HCT116 (cell line): Measurements from ENCODE around the gene MTSS2. TPM values are rescaled to one million over a fixed set of nuclear protein-coding genes. Genes with fewer than 3 reads are reported as not detected.

ENCODE experiments used
- ATAC-seq: fragments of 200-7000 bp; cut with Tn5 transposase; 2 replicates; pipeline ENCODE4 v1.9.1; 2020; ENCODE audit warnings: mild to moderate bottlenecking, moderate library complexity
- BruUV-seq: library from RNA; stranded (reverse); fragments of 400-500 nt; replicated peaks from 2 replicates; lab custom pipeline; 2021; lab: Mats Ljungman, UMichigan
- CTCF ChIA-PET: fragments of 300-600 bp; sonication (Branson Sonifier 250); formaldehyde crosslinking; loops from one replicate; lab custom pipeline; 2021; ENCODE audit warnings: antibody characterized with exemption; lab: Charles Lee
- POLR2A ChIA-PET: fragments of 300-600, 350-600 bp; sonication (Branson Sonifier 250); formaldehyde crosslinking; loops from one replicate; lab custom pipeline; 2021; ENCODE audit warnings: antibody characterized with exemption; lab: Charles Lee
- RAD21 ChIA-PET, 2 experiments: fragments of 300-600 bp; sonication (Branson Sonifier 250); formaldehyde crosslinking; loops; one replicate each; lab custom pipeline; 2023; ENCODE audit warnings: low total read pairs in 2 of 2; ENCODE audit not compliant: uncharacterized antibody in 2 of 2, unreplicated experiment in 2 of 2, low non-redundant PET in 1 of 2; lab: Charles Lee
- DNase-seq: peaks from one replicate; pipeline ENCODE4 v3.0.0-alpha.2; 2010; ENCODE audit warnings: low read depth, low spot score
- H2AFZ ChIP-seq: fragments of 200-600 bp; shearing (Covaris generic), sonication (generic); 2 replicates; pipeline ENCODE4 v1.6.1; 2017; ENCODE audit warnings: low read depth, mixed run types, mixed read lengths, antibody characterized with exemption, low read length; ENCODE audit not compliant: poor library complexity, severe bottlenecking
- H3K27ac ChIP-seq: 2 replicates; pipeline ENCODE4 v1.5.1; 2012; ENCODE audit warnings: low read depth, low read length
- H3K27me3 ChIP-seq: fragments of 200-600 bp; sonication (generic); 2 replicates; pipeline ENCODE4 v1.6.1; 2016; ENCODE audit warnings: mixed run types, low read length, mixed read lengths; ENCODE audit not compliant: insufficient read depth
- H3K36me3 ChIP-seq, 2 experiments: fragments of 200-500 bp in 1 of 2; fragments of 200-600 bp in 1 of 2; sonication (Bioruptor generic) in 1 of 2; sonication (generic) in 1 of 2; 2 replicates each; pipeline versions ENCODE4 v1.5.1 to v1.6.1; 2014 to 2016; ENCODE audit warnings: low read length in 2 of 2, inconsistent platforms in 1 of 2, mixed read lengths in 1 of 2, mixed run types in 1 of 2; ENCODE audit not compliant: insufficient read depth in 2 of 2, control insufficient read depth in 1 of 2
- H3K4me1 ChIP-seq, 2 experiments: fragments of 200-600 bp in 1 of 2; sonication (generic) in 1 of 2; 2 replicates each; pipeline versions ENCODE4 v1.5.1 to v1.6.1; 2012 to 2017; ENCODE audit warnings: low read length in 2 of 2, inconsistent platforms in 1 of 2, mild to moderate bottlenecking in 1 of 2, mixed read lengths in 1 of 2, mixed run types in 1 of 2, moderate library complexity in 1 of 2; ENCODE audit not compliant: insufficient read depth in 2 of 2, control insufficient read depth in 1 of 2
- H3K4me2 ChIP-seq: fragments of 200-600 bp; sonication (generic); 2 replicates; pipeline ENCODE4 v1.6.1; 2017; ENCODE audit warnings: mixed run types, low read length, mixed read lengths
- H3K4me3 ChIP-seq, 2 experiments: fragments of 200-600 bp in 1 of 2; sonication (generic) in 1 of 2; replicated peaks in 1 of 2; 2 replicates each; pipeline ENCODE4 v1.5.1; 2011 to 2016; ENCODE audit warnings: low read length in 2 of 2, control low read depth in 1 of 2, low read depth in 1 of 2, mild to moderate bottlenecking in 1 of 2, mixed read lengths in 1 of 2, mixed run types in 1 of 2
- H3K79me2 ChIP-seq: fragments of 200-600 bp; sonication (generic); 2 replicates; pipeline ENCODE4 v1.6.1; 2017; ENCODE audit warnings: mild to moderate bottlenecking, mixed run types, low read length, moderate library complexity, mixed read lengths; ENCODE audit not compliant: insufficient read depth
- H3K9ac ChIP-seq: fragments of 200-600 bp; sonication (generic); 2 replicates; pipeline ENCODE4 v1.6.1; 2016; ENCODE audit warnings: low read length, mixed read lengths
- H3K9me2 ChIP-seq: fragments of 200-600 bp; sonication (generic), shearing (Covaris generic); 2 replicates; pipeline ENCODE4 v1.6.1; 2017; ENCODE audit warnings: mixed run types, mild to moderate bottlenecking, moderate library complexity; ENCODE audit not compliant: insufficient read depth
- H3K9me3 ChIP-seq, 2 experiments: fragments of 200-500 bp in 1 of 2; fragments of 200-600 bp in 1 of 2; sonication (Bioruptor generic) in 1 of 2; sonication (generic) in 1 of 2; 2 replicates each; pipeline ENCODE4 v1.6.1; 2014 to 2017; ENCODE audit warnings: low read length in 2 of 2, mixed read lengths in 2 of 2, inconsistent platforms in 1 of 2, low read depth in 1 of 2, mild to moderate bottlenecking in 1 of 2, mixed run types in 1 of 2, moderate library complexity in 1 of 2; ENCODE audit not compliant: control insufficient read depth in 1 of 2, insufficient read depth in 1 of 2
- H4K20me1 ChIP-seq: fragments of 200-600 bp; sonication (generic), shearing (Covaris generic); 2 replicates; pipeline ENCODE4 v1.6.1; 2017; ENCODE audit warnings: mixed run types, mild to moderate bottlenecking, moderate library complexity; ENCODE audit not compliant: insufficient read depth
- ELF1 ChIP-seq: IDR thresholded peaks from 2 replicates; pipeline ENCODE4 v1.6.1; 2012; ENCODE audit warnings: low read depth, borderline replicate concordance
- ZFX ChIP-seq: fragments of 450-650 bp; IDR thresholded peaks from 2 replicates; pipeline ENCODE4 v1.6.1; 2017
- intact Hi-C: fragments of 100-400 bp; cut with micrococcal nuclease; formaldehyde crosslinking; loops from 2 replicates; pipeline ENCODE4 v1.10.0; 2022
- total RNA-seq: library from RNA; stranded (reverse); gene quantifications from one replicate; pipeline ENCODE4 v1.2.1, GENCODE V29; 2021; ENCODE audit not compliant: unreplicated experiment
- TF ChIP-seq, protein P1 (sequence below), 3 experiments: fragments of 200-600 bp in 1 of 3; sonication (generic) in 1 of 3; IDR thresholded peaks in 2 of 3; conservative IDR thresholded peaks in 1 of 3; 2 replicates each; pipeline ENCODE4 v1.5.1; 2012 to 2017; ENCODE audit warnings: low read depth in 2 of 3, low read length in 2 of 3, antibody characterized with exemption in 1 of 3, borderline replicate concordance in 1 of 3, control low read depth in 1 of 3, mild to moderate bottlenecking in 1 of 3, mixed read lengths in 1 of 3, mixed run types in 1 of 3, moderate library complexity in 1 of 3; ENCODE audit not compliant: insufficient read depth in 1 of 3

The MTSS2 gene
- total RNA-seq, 1 experiment from 2014 or later, result 41.8 TPM

DNA sequence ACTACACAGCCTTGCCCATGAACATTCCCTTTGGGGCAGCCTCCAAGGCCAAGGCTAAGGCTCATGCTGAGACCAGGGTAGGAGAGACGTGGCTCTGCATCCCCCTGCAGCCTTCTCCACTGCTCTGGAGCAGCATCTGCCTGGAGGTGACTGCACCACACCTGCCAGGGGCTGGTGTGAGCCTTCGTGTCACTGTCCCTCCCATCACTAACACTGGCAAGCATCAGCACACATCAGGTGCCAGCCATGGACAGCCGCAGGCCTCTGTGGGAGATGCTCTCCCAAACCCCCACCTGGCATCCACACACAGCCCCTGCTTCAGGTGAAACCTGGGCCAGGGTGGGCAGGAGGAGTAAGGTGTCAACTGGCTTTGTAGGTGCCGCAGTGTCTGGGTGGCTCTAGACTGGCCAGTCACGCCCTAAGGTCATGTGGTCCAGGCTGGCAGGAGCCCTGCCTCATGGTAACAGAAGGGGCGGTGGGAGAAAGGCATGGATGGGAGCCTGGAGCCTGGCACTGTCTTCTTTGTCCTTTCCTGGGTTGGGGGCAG lies 18.1 kb upstream of the MTSS2 start:
- H3K36me3 ChIP-seq, result no peaks in the 10 kb centered on the region
- intact Hi-C loops, result no loop called here
- ATAC-seq (no peak), DNase-seq (no peak)
- H3K9ac ChIP-seq, result no peak overlapping the region
- no peak overlapping the region for H2AFZ ChIP-seq
- peak overlapping the region; percentile 27; the same call in 1 of the 2 replicates for H3K27ac ChIP-seq
- POLR2A ChIA-PET, result no interaction called here
- no TSS peak for BruUV-seq
- no peaks in the 10 kb centered on the region for H3K79me2 ChIP-seq
- H4K20me1 ChIP-seq, result no peaks in the 10 kb centered on the region
- no peaks in the 10 kb centered on the region for H3K9me3 ChIP-seq
- H3K9me2 ChIP-seq, result no peaks in the 10 kb centered on the region
- TF ChIP-seq ZFX, result no peak
- CTCF ChIA-PET, result no interaction called here
- H3K4me2 ChIP-seq, result peak overlapping the region; percentile 17
- H3K4me3 ChIP-seq, result no peak overlapping the region
- RAD21 ChIA-PET, result no interaction called here
- peaks cover 37 to 53% of the 10 kb centered on the region in 2 experiments for H3K4me1 ChIP-seq
- H3K27me3 ChIP-seq, result no peaks in the 10 kb centered on the region

- RAD21 ChIA-PET, result no interaction called here
- peak; percentile 68 for ATAC-seq
- Histone ChIP-seq H3K9ac (no peak overlapping the region), H3K27me3 (no peaks in the 10 kb centered on the region), H3K4me1 (peaks cover 36 to 52% of the 10 kb centered on the region in 2 experiments), H3K36me3 (no peaks in the 10 kb centered on the region), H3K4me3 (no peak overlapping the region), H3K9me2 (no peaks in the 10 kb centered on the region), H3K27ac (peak overlapping the region; percentile 27; the same call in 1 of the 2 replicates), H3K79me2 (no peaks in the 10 kb centered on the region), H2AFZ (no peak overlapping the region), H3K9me3 (no peaks in the 10 kb centered on the region), H3K4me2 (peak overlapping the region; percentile 17), H4K20me1 (no peaks in the 10 kb centered on the region)
- BruUV-seq, result no TSS peak
- TF ChIP-seq, protein P1, sequence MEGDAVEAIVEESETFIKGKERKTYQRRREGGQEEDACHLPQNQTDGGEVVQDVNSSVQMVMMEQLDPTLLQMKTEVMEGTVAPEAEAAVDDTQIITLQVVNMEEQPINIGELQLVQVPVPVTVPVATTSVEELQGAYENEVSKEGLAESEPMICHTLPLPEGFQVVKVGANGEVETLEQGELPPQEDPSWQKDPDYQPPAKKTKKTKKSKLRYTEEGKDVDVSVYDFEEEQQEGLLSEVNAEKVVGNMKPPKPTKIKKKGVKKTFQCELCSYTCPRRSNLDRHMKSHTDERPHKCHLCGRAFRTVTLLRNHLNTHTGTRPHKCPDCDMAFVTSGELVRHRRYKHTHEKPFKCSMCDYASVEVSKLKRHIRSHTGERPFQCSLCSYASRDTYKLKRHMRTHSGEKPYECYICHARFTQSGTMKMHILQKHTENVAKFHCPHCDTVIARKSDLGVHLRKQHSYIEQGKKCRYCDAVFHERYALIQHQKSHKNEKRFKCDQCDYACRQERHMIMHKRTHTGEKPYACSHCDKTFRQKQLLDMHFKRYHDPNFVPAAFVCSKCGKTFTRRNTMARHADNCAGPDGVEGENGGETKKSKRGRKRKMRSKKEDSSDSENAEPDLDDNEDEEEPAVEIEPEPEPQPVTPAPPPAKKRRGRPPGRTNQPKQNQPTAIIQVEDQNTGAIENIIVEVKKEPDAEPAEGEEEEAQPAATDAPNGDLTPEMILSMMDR (IDR thresholded peaks at IDR 0.05 in 2 of 3, conservative IDR thresholded peaks at IDR 0.05 in 1 of 3; ENCODE audit: borderline replicate concordance in 1 of 3, insufficient read depth in 1 of 3, low read depth in 2 of 3, low read length in 2 of 3), result peak in 2 of 3 experiments; percentile 20 to 21; a peak in 1 of 6 replicates
- TF ChIP-seq ELF1, result no peak
- POLR2A ChIA-PET, result no interaction called here
- DNase-seq, result no peak
- intact Hi-C loops, result no loop called here
- CTCF ChIA-PET, result no interaction called here
Observed at GRCh38 chr16:70703041-70703834, 17.4 kb upstream of the MTSS2 start.
